T-helper 2 cell (primary cell): ENCODE measurements around the gene EFNA5.

Experiments
- DNase-seq, 5 experiments: peaks; one replicate each; pipeline versions ENCODE4 v3.0.0 to v3.0.0-alpha.2; 2012 to 2022

Gene EFNA5

GRCh38 chr5:107672211-107673038 lies 1.7 kb upstream of the EFNA5 start:
- DNase-seq: peak in 1 of 5 experiments; percentile 13

GRCh38 chr5:107671742-107672210 lies 1.0 kb upstream of the EFNA5 start:
- DNase-seq: no peak

DNA sequence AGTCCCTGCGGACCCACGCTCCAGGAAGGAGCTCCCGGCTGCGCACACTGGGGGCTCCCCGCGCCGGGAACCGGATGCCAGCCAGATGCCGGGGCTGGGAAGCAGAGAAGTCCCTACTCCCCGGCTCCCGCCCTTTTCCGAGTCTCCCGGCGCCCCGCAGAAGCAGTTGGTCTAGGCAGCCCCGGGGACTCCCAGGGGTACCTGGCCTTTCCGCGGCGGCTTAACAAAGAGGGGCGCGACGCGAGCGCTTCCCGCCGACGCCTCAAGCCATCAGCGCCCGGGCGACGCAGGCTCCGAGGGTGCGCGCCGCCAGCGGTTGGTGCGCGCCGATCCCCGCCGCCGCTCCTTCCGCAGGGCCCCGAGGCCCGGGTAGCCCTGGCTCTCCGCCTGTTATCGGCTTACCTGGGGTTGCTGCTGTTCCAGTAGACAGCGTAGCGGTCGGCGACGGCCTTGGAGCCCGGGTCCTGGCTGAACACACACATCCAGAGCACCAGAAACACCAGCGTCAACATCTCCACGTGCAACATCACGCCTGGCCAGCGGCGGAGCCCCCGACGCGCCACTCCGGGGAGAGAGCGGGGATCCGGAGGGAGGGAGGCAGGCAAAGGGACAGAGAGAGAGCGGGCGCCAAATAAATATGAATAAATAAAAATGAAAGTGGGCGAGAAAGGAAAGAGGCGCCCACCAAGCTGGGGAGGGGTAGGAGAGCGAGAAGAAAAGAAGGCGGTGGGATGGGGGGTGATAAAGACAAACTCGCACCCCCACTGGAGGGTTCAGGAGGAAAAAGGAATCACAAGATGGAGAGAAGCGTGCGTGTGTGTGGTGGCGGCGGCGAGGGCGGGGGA lies 428 bp downstream of the EFNA5 start:
- peak in 1 of 5 experiments; percentile 46 for DNase-seq

DNA sequence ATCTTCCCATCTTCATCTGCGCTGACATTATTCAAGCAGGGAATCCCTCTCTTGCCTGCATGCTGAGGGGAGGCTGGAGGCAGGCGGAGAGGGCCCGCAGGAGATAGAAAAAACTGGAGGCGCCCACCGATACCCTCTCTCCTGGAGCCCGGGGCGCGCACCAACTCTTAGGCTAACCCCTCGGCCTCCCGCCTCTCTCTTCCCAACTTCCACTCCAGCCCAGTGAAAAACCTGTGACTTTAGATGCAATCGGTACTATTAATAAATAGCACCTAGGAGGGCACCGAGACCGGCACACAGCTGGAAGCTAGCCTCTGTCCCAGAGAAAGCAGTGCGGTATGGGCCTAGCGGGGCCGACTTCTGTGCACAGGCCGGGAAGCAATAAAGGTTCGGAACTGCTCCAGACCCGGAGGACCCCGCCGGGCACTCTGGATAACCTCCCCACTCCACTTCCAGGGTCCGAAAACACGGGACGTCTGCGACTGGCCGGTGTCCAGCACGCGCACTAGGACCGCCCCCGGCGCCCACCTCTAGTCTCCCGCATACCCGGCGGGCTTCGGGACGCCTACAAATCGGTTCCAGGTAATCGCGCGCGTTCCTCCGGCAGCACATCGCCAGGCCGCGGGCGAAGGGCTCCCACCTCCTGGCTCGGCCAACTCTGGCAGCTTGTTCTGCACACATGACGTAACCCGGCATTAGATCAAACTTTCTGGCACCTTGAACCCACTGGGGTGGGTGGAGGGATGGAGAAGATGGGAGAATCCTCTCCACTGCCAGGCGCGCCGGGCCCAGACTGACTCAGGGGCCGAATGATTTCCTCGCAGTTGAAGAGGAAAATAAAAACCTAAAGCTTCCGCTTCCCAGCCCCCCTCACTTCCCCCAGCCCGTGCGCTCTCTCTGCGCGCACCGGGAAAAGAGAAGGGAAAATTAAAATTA lies 1.4 kb downstream of the EFNA5 start:
- DNase-seq: peak in 1 of 5 experiments; percentile 9

DNA sequence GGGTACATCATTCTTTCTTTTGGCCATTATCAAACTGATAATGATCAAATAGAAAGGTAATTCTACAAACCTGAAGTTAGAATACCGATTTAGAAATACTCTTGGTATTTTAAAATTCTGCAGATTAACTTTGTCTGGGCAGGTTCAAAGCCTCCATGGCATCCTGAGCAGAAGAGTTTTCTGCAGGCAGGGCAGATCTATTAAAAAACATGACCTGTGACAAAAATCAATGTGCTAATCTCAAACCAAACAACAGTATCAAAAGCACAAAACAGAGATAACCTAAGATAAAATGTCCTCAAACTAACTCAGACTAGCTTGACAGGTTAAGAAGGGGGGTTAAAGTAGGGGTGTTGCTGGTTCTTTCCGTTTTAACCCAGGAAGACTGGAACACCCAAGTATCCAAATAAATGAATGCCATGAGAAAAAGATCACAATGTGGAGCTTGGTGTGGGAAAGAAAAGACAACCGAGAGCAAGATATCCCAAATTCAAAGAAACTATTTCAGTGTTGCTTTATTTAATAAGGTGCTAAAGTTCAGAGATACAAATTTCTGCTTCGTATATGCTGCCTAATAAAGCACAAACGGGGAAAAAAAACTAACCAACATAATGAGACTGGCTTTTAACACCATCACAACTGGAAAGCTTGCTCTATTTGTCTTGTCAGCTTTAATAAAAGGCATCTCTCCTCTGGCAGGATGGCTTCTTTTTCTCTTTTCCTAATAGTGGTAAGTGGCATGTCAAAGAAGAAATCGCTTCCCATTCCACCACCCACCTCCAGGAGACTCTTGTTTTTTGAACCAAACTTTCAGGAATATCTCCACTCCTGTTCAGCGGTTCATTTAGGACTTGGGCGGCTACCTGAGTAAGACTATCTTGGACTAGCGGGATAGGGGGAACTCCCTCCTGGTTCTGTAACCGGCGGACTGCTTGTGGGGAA lies 2.3 kb downstream of the EFNA5 start:
- DNase-seq: no peak

GRCh38 chr5:107666051-107666655 lies 4.6 kb downstream of the EFNA5 start:
- no peak for DNase-seq

DNA sequence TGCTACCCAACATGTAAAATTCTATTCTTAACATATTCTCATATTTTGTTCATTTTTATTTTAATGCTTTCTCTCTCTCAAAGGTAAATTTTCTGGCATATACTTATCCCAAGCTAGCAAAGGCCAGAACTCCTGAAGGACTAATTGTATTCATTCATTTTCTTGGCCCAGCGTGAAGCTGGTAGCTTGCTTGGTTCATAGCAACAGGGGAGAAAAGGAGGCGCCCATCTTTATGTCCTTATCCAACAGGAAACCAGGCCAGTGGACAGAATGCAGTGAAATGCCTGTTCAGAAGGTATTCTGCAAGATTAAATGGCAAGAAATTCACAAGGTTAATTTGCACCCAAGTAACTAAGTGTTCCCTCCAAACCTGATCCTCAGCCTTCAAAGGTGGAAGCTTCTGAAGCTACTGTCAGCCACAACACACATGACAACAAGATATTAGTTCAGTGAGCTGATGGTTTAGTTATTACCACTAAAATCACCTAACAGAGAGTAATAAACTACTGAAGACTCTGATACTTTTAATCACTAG lies 5.6 kb downstream of the EFNA5 start:
- DNase-seq: no peak

DNA sequence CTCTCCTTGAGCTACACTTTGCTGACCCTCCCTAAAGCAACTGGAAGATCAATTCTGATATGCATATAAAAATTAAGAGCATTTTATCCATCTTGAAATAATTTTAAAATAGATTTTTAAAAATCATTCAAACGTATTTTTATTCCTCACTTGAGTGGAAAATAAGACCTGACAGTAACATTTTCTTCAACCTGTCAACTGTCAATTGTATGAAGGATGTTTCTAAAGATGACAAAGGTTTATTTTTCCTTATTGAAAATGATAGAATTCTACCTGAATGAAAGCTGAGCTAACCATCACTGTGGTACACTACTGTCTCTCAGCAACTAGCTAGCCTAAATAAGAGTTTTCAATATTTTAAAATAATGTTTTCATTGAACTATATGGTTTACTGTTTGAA lies 7.0 kb downstream of the EFNA5 start:
- DNase-seq: no peak

DNA sequence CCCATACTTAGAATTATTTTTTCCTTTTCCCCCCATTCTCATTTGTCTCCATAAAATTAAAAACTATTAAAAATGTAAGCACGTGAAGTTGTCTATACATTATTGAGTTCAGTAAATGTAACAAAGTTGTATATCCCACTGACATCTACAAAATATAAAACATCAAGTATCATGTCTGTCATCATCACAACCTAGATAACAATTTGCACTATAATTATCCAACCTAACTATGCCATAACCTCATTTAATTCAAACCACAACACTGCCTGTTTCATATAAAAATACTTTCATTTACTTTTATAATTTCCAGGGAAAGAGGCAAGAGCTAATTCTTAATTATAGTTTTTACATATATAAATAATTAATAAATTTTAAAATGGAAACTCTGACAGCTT lies 9.1 kb downstream of the EFNA5 start:
- DNase-seq: no peak

- no peak for DNase-seq
Measured at GRCh38 chr5:107661038-107661649, 9.6 kb downstream of the EFNA5 start.

DNA sequence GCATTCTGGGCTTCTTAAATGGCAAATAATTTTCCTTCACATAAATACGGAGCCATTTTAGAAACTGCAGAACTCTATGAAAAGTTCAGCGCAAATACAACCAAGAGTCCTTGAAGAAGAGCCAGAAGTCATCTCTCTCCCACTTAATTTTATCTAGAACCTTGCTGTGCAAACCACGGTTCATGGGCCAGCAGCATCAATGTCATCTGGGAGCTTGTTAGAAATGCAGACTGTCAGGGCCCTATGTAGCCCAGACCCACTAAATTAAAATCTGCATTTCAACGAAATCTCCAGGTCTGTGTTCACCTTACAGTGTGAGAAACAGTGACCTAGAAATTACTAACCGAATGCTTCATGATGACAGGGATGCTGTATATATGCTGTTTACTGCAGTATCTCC lies 12.2 kb downstream of the EFNA5 start:
- DNase-seq: no peak

- no peak for DNase-seq
Measured at GRCh38 chr5:107655831-107656230, 14.9 kb downstream of the EFNA5 start.

- DNase-seq: no peak
Measured at GRCh38 chr5:107654827-107655226, 15.9 kb downstream of the EFNA5 start.

DNA sequence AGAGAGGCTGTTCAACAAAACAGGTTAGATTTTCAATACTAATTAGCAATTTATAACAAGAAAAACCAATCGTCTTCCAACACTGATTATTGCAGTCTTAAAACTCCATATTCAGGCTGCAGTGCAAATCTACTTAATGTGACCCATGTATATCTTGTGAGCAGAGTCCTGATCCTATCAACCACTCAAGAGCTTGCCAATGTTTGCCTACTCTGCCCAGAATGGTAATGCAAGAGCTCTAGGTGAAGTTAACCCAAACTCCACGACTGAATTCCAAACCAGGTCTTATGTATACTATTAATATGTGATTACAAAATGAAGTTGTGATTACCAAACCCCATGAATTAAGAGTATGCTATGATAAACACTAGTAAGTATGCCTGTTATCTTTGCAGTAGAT lies 17.1 kb downstream of the EFNA5 start:
- no peak for DNase-seq

DNA sequence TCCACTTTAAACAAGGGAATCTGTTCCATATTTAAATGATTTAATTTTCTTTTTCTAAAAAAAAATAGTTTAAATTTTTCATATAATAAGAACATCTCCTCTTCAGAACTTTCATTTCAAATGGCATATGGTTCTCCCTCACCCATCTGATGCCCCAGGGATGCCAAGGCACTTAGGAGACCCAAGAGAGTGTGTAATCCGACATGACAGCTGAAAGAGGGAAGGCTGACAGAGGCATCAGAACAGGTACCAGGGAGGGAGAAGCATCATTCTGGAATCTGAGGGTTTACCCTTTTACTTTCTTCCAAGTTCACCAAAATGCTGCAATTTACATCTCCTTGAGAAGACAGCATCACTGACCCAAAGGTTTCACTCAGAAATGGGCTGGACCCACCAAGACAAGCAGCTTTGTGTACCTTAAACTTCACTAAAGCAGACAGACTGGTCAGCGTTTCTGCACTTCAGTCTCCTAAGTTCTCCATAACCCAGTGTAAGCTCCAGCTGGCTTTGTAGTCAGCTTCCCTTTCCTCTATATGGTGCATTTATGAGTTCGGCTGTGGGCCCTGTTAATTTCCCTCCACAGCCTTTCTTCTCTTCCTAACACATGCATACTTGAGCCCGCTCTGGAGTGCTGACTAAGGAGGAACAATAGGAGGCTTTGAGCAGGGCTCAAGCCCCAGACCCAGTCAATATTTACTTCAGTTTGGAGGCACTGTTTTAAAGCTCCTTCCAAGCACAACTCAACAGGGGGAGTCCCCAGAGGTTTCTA lies 17.7 kb downstream of the EFNA5 start:
- DNase-seq: no peak

DNA sequence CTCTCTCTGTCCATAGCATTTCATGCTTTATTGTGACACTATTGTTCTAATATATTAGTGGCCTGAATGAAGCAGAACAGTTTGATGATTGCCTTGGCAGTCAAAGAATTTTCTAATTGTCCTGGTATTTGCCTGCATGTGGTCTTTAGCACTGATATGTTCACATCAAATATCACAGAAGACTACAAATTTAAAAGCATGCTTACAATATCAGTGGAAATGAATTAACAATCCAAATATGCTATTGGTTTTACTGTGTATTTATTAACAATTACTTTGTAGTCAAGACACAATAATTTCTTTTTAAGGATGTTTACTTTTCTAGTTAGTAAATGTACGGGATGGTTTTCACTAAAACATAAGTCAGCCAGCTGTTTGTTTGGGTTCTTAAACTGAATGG lies 18.3 kb downstream of the EFNA5 start:
- DNase-seq: no peak

DNA sequence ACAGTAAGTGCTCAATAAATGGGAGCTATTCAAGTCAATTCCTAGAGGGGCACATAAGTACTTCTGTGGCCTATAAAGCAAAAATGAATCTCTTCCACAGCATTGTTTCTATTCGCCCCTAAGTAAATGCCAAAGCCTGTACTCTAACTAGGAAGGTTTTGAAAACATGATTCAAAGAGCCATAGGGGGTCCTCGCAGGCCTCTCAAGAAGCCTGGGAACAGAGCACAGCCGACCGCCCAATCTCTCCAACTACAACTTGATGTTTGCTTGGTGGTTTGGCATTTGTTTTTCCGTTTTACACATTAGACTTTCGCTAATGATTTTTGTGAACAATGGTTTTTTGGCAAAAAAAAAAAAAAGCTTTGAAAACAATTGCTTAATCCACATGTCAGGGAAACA lies 19.4 kb downstream of the EFNA5 start:
- no peak for DNase-seq

GRCh38 chr5:107646418-107646817 lies 24.3 kb downstream of the EFNA5 start:
- DNase-seq: no peak

DNA sequence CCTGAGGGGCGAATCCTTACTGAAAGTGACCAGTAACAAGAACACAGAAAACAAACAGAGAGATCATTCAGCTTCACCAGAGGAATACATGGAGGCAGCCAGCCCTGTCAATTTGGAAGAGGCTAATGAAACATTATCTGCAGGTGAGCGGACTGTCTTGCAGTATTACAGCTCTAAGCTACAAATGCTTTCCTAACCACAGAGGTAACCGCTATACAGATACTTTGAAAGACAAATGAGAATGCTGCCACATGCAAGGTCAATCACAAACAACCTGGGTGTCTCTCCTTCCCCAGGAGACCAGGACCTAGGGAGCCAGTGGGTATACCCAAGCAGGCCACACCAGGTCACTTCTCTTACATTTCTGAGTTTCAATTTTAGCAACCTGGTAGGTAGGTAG lies 30.2 kb downstream of the EFNA5 start:
- DNase-seq: no peak

- DNase-seq: no peak
Measured at GRCh38 chr5:107639990-107640389, 30.7 kb downstream of the EFNA5 start.
